Measurements from ENCODE around the gene KNL1.

DNA sequence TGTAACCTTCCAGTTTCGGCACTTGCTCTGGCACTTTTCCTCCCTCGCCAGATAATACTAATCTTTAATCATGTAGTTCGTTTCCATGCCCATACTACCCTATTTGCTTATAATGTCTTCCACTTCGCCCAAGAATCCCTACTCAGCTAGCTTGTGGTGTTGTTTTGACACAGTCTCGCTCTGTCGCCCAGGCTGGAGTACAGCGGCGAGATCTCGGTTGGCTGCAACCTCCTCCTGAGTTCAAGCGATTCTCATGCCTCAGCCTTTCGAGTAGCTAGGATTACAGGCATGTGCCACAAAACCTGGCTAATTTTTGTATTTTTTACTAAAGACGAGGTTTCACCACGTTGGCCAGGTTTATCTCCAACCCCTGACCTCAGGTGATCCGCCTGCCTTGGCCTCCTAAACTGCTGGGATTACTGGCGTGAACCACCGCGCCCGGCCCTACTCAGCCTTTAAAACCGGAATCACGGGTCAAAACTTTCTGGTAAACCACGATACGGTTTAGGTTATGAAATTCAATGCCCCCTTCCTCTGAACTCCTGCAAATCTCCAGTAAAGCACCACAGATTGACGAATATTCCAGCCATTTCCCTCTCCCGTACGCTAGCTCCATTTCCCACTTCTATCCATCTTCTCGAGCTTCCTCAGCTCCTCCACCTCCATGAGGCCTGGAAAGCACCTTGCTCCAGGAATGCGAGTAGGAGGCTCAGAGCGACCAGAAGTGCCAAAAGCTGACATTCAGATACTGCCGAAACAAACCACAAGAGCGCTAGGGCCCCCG lies 100.0 kb downstream of the KNL1 start:
- TF ChIP-seq, protein P1, sequence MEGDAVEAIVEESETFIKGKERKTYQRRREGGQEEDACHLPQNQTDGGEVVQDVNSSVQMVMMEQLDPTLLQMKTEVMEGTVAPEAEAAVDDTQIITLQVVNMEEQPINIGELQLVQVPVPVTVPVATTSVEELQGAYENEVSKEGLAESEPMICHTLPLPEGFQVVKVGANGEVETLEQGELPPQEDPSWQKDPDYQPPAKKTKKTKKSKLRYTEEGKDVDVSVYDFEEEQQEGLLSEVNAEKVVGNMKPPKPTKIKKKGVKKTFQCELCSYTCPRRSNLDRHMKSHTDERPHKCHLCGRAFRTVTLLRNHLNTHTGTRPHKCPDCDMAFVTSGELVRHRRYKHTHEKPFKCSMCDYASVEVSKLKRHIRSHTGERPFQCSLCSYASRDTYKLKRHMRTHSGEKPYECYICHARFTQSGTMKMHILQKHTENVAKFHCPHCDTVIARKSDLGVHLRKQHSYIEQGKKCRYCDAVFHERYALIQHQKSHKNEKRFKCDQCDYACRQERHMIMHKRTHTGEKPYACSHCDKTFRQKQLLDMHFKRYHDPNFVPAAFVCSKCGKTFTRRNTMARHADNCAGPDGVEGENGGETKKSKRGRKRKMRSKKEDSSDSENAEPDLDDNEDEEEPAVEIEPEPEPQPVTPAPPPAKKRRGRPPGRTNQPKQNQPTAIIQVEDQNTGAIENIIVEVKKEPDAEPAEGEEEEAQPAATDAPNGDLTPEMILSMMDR (IDR thresholded peaks at IDR 0.05), result peak in 1 of 7 experiments; percentile 5
- no peak for TF ChIP-seq POLR2A (IDR thresholded peaks at IDR 0.05)
